Calu3 (cell line): Measurements from ENCODE around the gene FTCD. TPM values are rescaled to one million over a fixed set of nuclear protein-coding genes. Genes with fewer than 3 reads are reported as not detected.
"Not testable (repeated sequence)": the region's sequence is repeated elsewhere in the genome, so short reads cannot be mapped to it uniquely, and the experiment has no call there.

ENCODE experiments used
- BruUV-seq: library from RNA; stranded (reverse); fragments of 400-500 nt; replicated peaks from 2 replicates; lab custom pipeline; 2021; lab: Mats Ljungman, UMichigan
- CTCF ChIA-PET: fragments of 300-600 bp; sonication (Branson Sonifier 250); formaldehyde crosslinking; loops from one replicate; lab custom pipeline; 2022; ENCODE audit warnings: antibody characterized with exemption; lab: Charles Lee
- DNase-seq: peaks from one replicate; pipeline ENCODE4 v3.0.0; 2022
- H3K27ac Mint-ChIP-seq: one replicate; pipeline ENCODE4 v1.8.0; 2022; ENCODE audit warnings: mixed read lengths; ENCODE audit not compliant: unreplicated experiment
- H3K27me3 Mint-ChIP-seq: one replicate; pipeline ENCODE4 v1.8.0; 2022; ENCODE audit warnings: mixed read lengths; ENCODE audit not compliant: unreplicated experiment
- H3K36me3 Mint-ChIP-seq: one replicate; pipeline ENCODE4 v1.8.0; 2022; ENCODE audit warnings: mild to moderate bottlenecking, moderate library complexity, mixed read lengths; ENCODE audit not compliant: insufficient read depth, unreplicated experiment
- H3K4me1 Mint-ChIP-seq: one replicate; pipeline ENCODE4 v1.8.0; 2022; ENCODE audit warnings: mild to moderate bottlenecking, low read depth, mixed read lengths; ENCODE audit not compliant: unreplicated experiment
- H3K4me3 Mint-ChIP-seq: one replicate; pipeline ENCODE4 v1.8.0; 2022; ENCODE audit warnings: mild to moderate bottlenecking, low read depth, moderate library complexity, mixed read lengths; ENCODE audit not compliant: unreplicated experiment
- H3K9me3 Mint-ChIP-seq: one replicate; pipeline ENCODE4 v1.8.0; 2022; ENCODE audit warnings: low read depth, mixed read lengths; ENCODE audit not compliant: unreplicated experiment
- CTCF ChIP-seq: fragments of 200-600 bp; IDR thresholded peaks from one replicate; pipeline ENCODE4 v1.8.0; 2022; ENCODE audit warnings: antibody characterized with exemption; ENCODE audit not compliant: unreplicated experiment
- intact Hi-C: fragments of 100-400 bp; cut with micrococcal nuclease; formaldehyde crosslinking; loops from one replicate; pipeline ENCODE4 v1.10.0; 2022; ENCODE audit not compliant: unreplicated experiment
- total RNA-seq: library from RNA; stranded (reverse); gene quantifications from 2 replicates; pipeline ENCODE4 v1.2.3, GENCODE V29; 2022

Gene FTCD
- total RNA-seq, 1 experiment from 2014 or later: 0.31 TPM

GRCh38 chr21:46183910-46184624 lies 28.7 kb upstream of the FTCD start, which contains the start of gene SPATC1L:
SPATC1L (minus strand) TSS chr21:46184459; CDS start chr21:46182816, 1,643 bp downstream.
- H3K9me3 Mint-ChIP-seq: no peaks in the 10 kb centered on the region
- peak within 1 kb of the TSS; percentile 69 for H3K4me3 Mint-ChIP-seq
- no TSS peak for BruUV-seq
- intact Hi-C loops: no loop called here
- peak within 1 kb of the TSS; percentile 77 for H3K27ac Mint-ChIP-seq
- CTCF ChIA-PET: no interaction called here
- H3K4me1 Mint-ChIP-seq: peaks cover 14% of the 10 kb centered on the region
- no peaks in the 10 kb centered on the region for H3K27me3 Mint-ChIP-seq
- H3K36me3 Mint-ChIP-seq: peaks cover 22% of the 10 kb centered on the region
- DNase-seq: no peak
- no peak for TF ChIP-seq CTCF

GRCh38 chr21:46183337-46183909 lies 28.0 kb upstream of the FTCD start:
- BruUV-seq, H3K27me3 Mint-ChIP-seq, H3K9me3 Mint-ChIP-seq, DNase-seq, H3K4me1 Mint-ChIP-seq, intact Hi-C loops, H3K27ac Mint-ChIP-seq: not testable (repeated sequence)
- H3K36me3 Mint-ChIP-seq: peaks cover 17% of the 10 kb centered on the region
- CTCF ChIA-PET: interaction anchor here (0.7 kb wide), 1 partner anchor 994 kb away, joined by 3 read pairs; no protein-coding TSS in a partner anchor
- H3K4me3 Mint-ChIP-seq: peak overlapping the region; percentile 69

GRCh38 chr21:46182548-46183336 lies 27.4 kb upstream of the FTCD start:
- CTCF ChIA-PET: interaction anchor here (0.7 kb wide), 1 partner anchor 993 kb away, joined by 3 read pairs; no protein-coding TSS in a partner anchor
- Mint-ChIP-seq H3K27ac (no peak overlapping the region), H3K4me1 (peaks cover under 1% of the 10 kb centered on the region), H3K36me3 (peaks cover 11% of the 10 kb centered on the region), H3K27me3 (no peaks in the 10 kb centered on the region), H3K4me3 (peak overlapping the region; percentile 34), H3K9me3 (no peaks in the 10 kb centered on the region)
- BruUV-seq: no TSS peak
- intact Hi-C loops: no loop called here
- no peak for TF ChIP-seq CTCF
- no peak for DNase-seq

GRCh38 chr21:46181953-46182547 lies 26.7 kb upstream of the FTCD start:
- H3K36me3 Mint-ChIP-seq: peaks cover 11% of the 10 kb centered on the region
- H3K27me3 Mint-ChIP-seq: no peaks in the 10 kb centered on the region
- no peaks in the 10 kb centered on the region for H3K4me1 Mint-ChIP-seq
- CTCF ChIA-PET: no interaction called here
- H3K9me3 Mint-ChIP-seq: no peaks in the 10 kb centered on the region
- no peak overlapping the region for H3K27ac Mint-ChIP-seq
- no peak for DNase-seq
- intact Hi-C loops: no loop called here
- H3K4me3 Mint-ChIP-seq: no peak overlapping the region
- TF ChIP-seq CTCF: no peak
- no TSS peak for BruUV-seq
